ENCODE results near the gene ARMC6. TPM values are rescaled to one million over a fixed set of nuclear protein-coding genes. Genes with fewer than 3 reads are reported as not detected.
A peak's percentile ranks its signal among the peaks of the same experiment; 100 is the strongest.

ARMC6 gene
- total RNA-seq, 3 donors from 2014 or later (not counting 1 experiment from before 2014, with no cell fraction given): 19.3 to 21.2 (median 21.0) TPM

GRCh38 chr19:18999016-18999758, 34.2 kb upstream of the ARMC6 start:
- Histone ChIP-seq H3K36me3 (ENCODE audit: control insufficient read depth, insufficient read depth, low read length) (peaks cover 50% of the 10 kb centered on the region), H3K27ac (ENCODE audit: low read length) (no peak overlapping the region), H3K4me1 (ENCODE audit: control insufficient read depth, insufficient read depth, low read length) (peaks cover 21% of the 10 kb centered on the region), H3K27me3 (ENCODE audit: control insufficient read depth, insufficient read depth, low read length) (no peaks in the 10 kb centered on the region), H3K4me3 (ENCODE audit: low read length) (no peak overlapping the region), H3K9me3 (ENCODE audit: control insufficient read depth, insufficient read depth, low read length) (no peaks in the 10 kb centered on the region)
- no peaks in the 10 kb centered on the region for H3K36me3 Mint-ChIP-seq
- peak overlapping the region in 1 of 2 donors; percentile 82 for H3K27ac Mint-ChIP-seq
- ATAC-seq: peak in 1 of 3 donors; percentile 12
- H3K27me3 Mint-ChIP-seq (ENCODE audit: low read depth in 2 of 2): no peaks in the 10 kb centered on the region
- H3K9me3 Mint-ChIP-seq: no peaks in the 10 kb centered on the region
- intact Hi-C loops (cut with micrococcal nuclease): no loop called here
- peak in 1 of 2 donors; percentile 24 for DNase-seq
- no peak overlapping the region for H3K4me3 Mint-ChIP-seq
- WGBS (ENCODE audit: insufficient coverage): 44% methylated on average over 14 of the region's 14 CpGs
- H3K4me1 Mint-ChIP-seq: peaks cover 22 to 23% of the 10 kb centered on the region in 2 donors
- no peak for TF ChIP-seq CTCF (IDR thresholded peaks at IDR 0.05)

- H3K36me3 Mint-ChIP-seq: no peaks in the 10 kb centered on the region
- peaks cover 50% of the 10 kb centered on the region for H3K36me3 ChIP-seq (ENCODE audit: control insufficient read depth, insufficient read depth, low read length)
- no peak for TF ChIP-seq CTCF (IDR thresholded peaks at IDR 0.05)
- no peak overlapping the region for H3K4me3 Mint-ChIP-seq
- no peaks in the 10 kb centered on the region for H3K9me3 ChIP-seq (ENCODE audit: control insufficient read depth, insufficient read depth, low read length)
- peaks cover 21% of the 10 kb centered on the region for H3K4me1 ChIP-seq (ENCODE audit: control insufficient read depth, insufficient read depth, low read length)
- H3K4me1 Mint-ChIP-seq: peaks cover 22 to 23% of the 10 kb centered on the region in 2 donors
- no peak for ATAC-seq
- intact Hi-C loops (cut with micrococcal nuclease): no loop called here
- DNase-seq: peak in 1 of 2 donors; percentile 15
- no peak overlapping the region for H3K4me3 ChIP-seq (ENCODE audit: low read length)
- H3K27ac Mint-ChIP-seq: peak overlapping the region; percentile 11 to 74
- no peaks in the 10 kb centered on the region for H3K27me3 ChIP-seq (ENCODE audit: control insufficient read depth, insufficient read depth, low read length)
- no peak overlapping the region for H3K27ac ChIP-seq (ENCODE audit: low read length)
- 87% methylated on average over 11 of the region's 11 CpGs for WGBS (ENCODE audit: insufficient coverage)
- H3K9me3 Mint-ChIP-seq: no peaks in the 10 kb centered on the region
- H3K27me3 Mint-ChIP-seq (ENCODE audit: low read depth in 2 of 2): no peaks in the 10 kb centered on the region
Measured at GRCh38 chr19:18999896-19000620, 33.3 kb upstream of the ARMC6 start.

- Mint-ChIP-seq H3K36me3 (no peaks in the 10 kb centered on the region), H3K4me1 (peaks cover 11 to 15% of the 10 kb centered on the region in 2 donors), H3K4me3 (no peak overlapping the region), H3K9me3 (no peaks in the 10 kb centered on the region), H3K27ac (no peak overlapping the region), H3K27me3 (ENCODE audit: low read depth in 2 of 2) (no peaks in the 10 kb centered on the region)
- no peak for ATAC-seq
- WGBS (ENCODE audit: insufficient coverage): 96% methylated on average over 18 of the region's 18 CpGs
- TF ChIP-seq CTCF (IDR thresholded peaks at IDR 0.05): no peak
- no peak overlapping the region for H3K4me3 ChIP-seq (ENCODE audit: low read length)
- no peaks in the 10 kb centered on the region for H3K27me3 ChIP-seq (ENCODE audit: control insufficient read depth, insufficient read depth, low read length)
- DNase-seq: no peak
- intact Hi-C loops (cut with micrococcal nuclease): no loop called here
- no peak overlapping the region for H3K27ac ChIP-seq (ENCODE audit: low read length)
- H3K36me3 ChIP-seq (ENCODE audit: control insufficient read depth, insufficient read depth, low read length): peaks cover 67% of the 10 kb centered on the region
- peaks cover 14% of the 10 kb centered on the region for H3K4me1 ChIP-seq (ENCODE audit: control insufficient read depth, insufficient read depth, low read length)
- no peaks in the 10 kb centered on the region for H3K9me3 ChIP-seq (ENCODE audit: control insufficient read depth, insufficient read depth, low read length)
Measured at GRCh38 chr19:19004144-19004543, 29.3 kb upstream of the ARMC6 start.
